Subcutaneous abdominal adipose tissue (tissue), 5 donors: ENCODE measurements around the gene MRPL32.

Experiments used
- H3K27ac ChIP-seq: one replicate; pipeline ENCODE4 v1.7.0; 2013; ENCODE audit warnings: low read depth, mild to moderate bottlenecking, inconsistent platforms, low read length, moderate library complexity
- H3K27me3 ChIP-seq, 5 donors: one replicate each; pipeline ENCODE4 v1.7.0; 2013; ENCODE audit warnings: low read length in 5 of 5, inconsistent platforms in 1 of 5; ENCODE audit not compliant: control insufficient read depth in 5 of 5, insufficient read depth in 4 of 5
- H3K36me3 ChIP-seq, 5 donors: one replicate each; pipeline ENCODE4 v1.7.0; 2013; ENCODE audit warnings: low read length in 5 of 5; ENCODE audit not compliant: control insufficient read depth in 5 of 5, insufficient read depth in 5 of 5
- H3K4me1 ChIP-seq, 5 donors: one replicate each; pipeline ENCODE4 v1.7.0; 2013; ENCODE audit warnings: low read length in 5 of 5, mild to moderate bottlenecking in 3 of 5, moderate library complexity in 1 of 5; ENCODE audit not compliant: control insufficient read depth in 5 of 5, insufficient read depth in 5 of 5
- H3K4me3 ChIP-seq, 5 donors: one replicate each; pipeline ENCODE4 v1.7.0; 2013; ENCODE audit warnings: low read length in 5 of 5, low read depth in 1 of 5
- H3K9ac ChIP-seq, 5 donors: one replicate each; pipeline ENCODE4 v1.7.0; 2013; ENCODE audit warnings: low read length in 5 of 5, mild to moderate bottlenecking in 4 of 5, moderate library complexity in 3 of 5
- H3K9me3 ChIP-seq, 5 donors: one replicate each; pipeline ENCODE4 v1.7.0; 2013; ENCODE audit warnings: low read length in 5 of 5; ENCODE audit not compliant: control insufficient read depth in 5 of 5
- donor health status: healthy.
- donor health status: healthy.
- donor health status: healthy.
- donor health status: healthy.
- donor health status: healthy.

The MRPL32 gene

DNA sequence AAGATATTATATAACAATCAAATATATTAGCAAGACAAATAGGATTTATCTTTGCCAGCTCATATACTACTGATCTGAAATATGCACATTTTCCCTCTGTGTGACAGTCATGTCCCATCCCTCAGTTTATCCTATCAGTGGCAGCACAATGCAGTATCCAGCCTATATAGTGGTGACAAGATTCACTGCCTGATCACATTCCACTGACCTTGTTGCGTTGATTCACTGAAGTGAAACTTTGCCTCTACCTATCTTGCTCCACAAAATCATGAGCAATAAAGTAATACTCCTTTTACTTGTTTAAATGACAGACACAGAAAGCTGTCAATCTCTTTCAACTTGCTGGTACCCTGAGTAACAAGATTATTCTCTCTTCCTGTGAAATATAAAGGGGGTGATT lies 6.5 kb upstream of the MRPL32 start:
- no peaks in the 10 kb centered on the region for H3K9me3 ChIP-seq
- no peaks in the 10 kb centered on the region for H3K27me3 ChIP-seq
- no peak overlapping the region for H3K27ac ChIP-seq
- peaks cover 0 to 26% (median 21%) of the 10 kb centered on the region in 5 donors for H3K4me1 ChIP-seq
- H3K4me3 ChIP-seq = no peak overlapping the region
- H3K9ac ChIP-seq = peak overlapping the region in 1 of 5 donors; percentile 32
- peaks cover 45 to 56% (median 49%) of the 10 kb centered on the region in 5 donors for H3K36me3 ChIP-seq

DNA sequence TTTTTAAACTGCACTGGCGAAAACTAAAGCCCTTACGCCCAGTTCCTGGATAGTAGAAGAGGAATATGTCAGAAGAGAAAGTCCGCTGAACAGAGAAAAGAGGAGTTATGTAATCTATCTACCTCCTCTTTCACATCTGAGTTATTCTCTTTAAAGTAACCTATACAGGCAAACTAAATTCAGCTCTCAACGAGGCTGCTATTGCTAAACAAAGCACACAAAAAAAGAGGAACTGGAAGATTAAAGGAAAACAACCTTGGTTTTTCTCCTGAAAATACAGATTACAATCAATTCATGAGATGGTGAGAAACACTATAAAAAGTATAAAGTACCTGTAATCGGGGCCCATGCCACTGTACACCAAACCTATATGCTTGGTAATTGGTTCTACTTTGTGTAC lies 6.0 kb upstream of the MRPL32 start:
- Histone ChIP-seq H3K27me3 (no peaks in the 10 kb centered on the region), H3K36me3 (peaks cover 40 to 51% (median 43%) of the 10 kb centered on the region in 5 donors), H3K9me3 (no peaks in the 10 kb centered on the region), H3K4me1 (peaks cover 0 to 31% (median 27%) of the 10 kb centered on the region in 5 donors), H3K4me3 (no peak overlapping the region), H3K27ac (no peak overlapping the region), H3K9ac (no peak overlapping the region)

DNA sequence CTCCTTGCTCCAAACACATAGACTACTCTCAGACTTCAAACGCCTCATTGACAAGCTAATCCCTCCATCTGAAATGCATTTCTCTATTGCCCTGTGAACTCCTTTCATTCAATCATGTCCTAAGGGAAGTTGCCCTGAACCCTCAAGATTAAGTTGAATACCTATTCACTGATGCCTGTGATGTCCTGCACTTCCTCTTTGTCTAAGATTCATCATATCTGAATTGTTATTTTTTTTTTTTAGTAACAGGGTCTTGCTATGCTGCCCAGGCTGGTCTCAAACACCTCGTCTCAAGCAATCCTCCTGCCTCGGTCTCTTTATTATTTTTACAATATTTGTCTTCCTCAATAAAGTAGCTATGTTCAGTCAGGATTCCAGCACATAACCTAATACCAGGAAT lies 3.4 kb upstream of the MRPL32 start:
- H3K27ac ChIP-seq = no peak overlapping the region
- H3K4me1 ChIP-seq = peaks cover 5 to 46% (median 39%) of the 10 kb centered on the region in 5 donors
- H3K9ac ChIP-seq = no peak overlapping the region
- no peaks in the 10 kb centered on the region for H3K27me3 ChIP-seq
- no peaks in the 10 kb centered on the region for H3K9me3 ChIP-seq
- H3K4me3 ChIP-seq = no peak overlapping the region
- peaks cover 23 to 28% (median 26%) of the 10 kb centered on the region in 5 donors for H3K36me3 ChIP-seq

DNA sequence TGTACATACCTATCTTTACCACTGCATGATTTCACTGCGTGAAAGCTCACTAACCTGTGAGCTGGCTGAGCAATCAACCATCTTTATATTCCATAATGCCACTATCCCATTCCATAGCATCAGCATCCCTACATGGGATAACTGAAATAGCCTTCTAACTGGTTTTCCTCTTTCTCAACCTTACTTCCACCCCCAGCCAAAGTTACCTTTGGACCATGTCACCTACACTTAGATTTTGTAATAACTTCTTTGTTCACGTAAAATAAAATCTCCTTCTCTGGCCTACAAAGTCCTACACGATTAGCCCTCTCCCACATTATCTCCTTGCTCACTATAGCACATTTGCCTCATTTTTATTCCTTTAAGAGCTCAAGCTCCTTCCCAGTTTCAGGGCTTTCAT lies 2.7 kb upstream of the MRPL32 start:
- peaks cover 5 to 49% (median 45%) of the 10 kb centered on the region in 5 donors for H3K4me1 ChIP-seq
- peak overlapping the region in 1 of 5 donors; percentile 63 for H3K9ac ChIP-seq

DNA sequence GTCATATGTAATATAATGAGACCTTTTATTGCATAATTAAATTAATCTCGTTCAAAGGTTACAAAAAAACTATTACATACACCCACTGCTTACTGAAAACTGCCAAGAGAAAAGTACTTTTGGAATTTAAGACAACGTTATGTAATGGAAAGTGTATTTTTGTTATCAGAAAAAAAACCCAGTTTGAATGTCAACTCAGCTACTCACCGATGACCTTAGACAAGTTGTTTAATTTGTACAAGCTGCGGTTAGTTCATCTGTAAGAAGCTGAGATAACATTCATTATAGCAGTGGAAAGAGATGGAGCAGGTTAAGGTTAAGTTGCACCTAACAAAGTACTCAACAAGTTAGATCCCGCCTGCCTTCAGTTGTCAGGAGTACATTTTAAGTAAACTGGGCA lies 1.3 kb upstream of the MRPL32 start:
- Histone ChIP-seq H3K4me3 (peak overlapping the region; percentile 90 to 98 (median 97)), H3K9ac (peak overlapping the region in 4 of 5 donors; percentile 93 to 97 (median 94)), H3K27ac (peak overlapping the region; percentile 97), H3K4me1 (peaks cover 5 to 48% (median 41%) of the 10 kb centered on the region in 5 donors), H3K9me3 (no peaks in the 10 kb centered on the region), H3K36me3 (peaks cover 17 to 23% (median 20%) of the 10 kb centered on the region in 5 donors), H3K27me3 (no peaks in the 10 kb centered on the region)

More for the DNA sequence above, 2.7 kb upstream of the MRPL32 start:
- Histone ChIP-seq H3K36me3 (peaks cover 21 to 26% (median 23%) of the 10 kb centered on the region in 5 donors), H3K9me3 (no peaks in the 10 kb centered on the region), H3K4me3 (no peak overlapping the region), H3K27me3 (no peaks in the 10 kb centered on the region), H3K27ac (peak overlapping the region; percentile 13)

DNA sequence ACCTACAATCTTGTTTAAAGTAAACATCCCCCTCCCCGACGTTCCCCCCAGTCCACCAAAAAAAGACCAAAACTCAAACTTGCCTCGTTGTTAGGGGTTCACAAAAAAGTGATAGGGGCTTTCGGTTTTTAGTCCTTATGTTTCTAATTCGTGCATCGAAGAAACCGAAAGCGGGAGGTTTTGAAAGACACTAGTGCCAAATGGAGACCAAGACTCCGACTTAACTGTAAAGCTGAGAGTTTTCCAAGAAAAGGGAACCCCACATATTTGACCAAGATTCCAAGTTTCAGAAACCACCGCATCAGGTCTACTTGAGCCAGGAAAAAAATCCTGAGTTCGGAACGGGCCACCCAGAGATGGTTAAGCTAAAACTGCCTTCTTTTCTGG lies 736 bp upstream of the MRPL32 start:
- Histone ChIP-seq H3K27ac (peak overlapping the region; percentile 97), H3K36me3 (peaks cover 16 to 22% (median 19%) of the 10 kb centered on the region in 5 donors), H3K9me3 (no peaks in the 10 kb centered on the region), H3K4me1 (peaks cover 5 to 48% (median 41%) of the 10 kb centered on the region in 5 donors), H3K9ac (peak overlapping the region; percentile 93 to 97 (median 94)), H3K4me3 (peak overlapping the region; percentile 90 to 98 (median 97)), H3K27me3 (no peaks in the 10 kb centered on the region)

DNA sequence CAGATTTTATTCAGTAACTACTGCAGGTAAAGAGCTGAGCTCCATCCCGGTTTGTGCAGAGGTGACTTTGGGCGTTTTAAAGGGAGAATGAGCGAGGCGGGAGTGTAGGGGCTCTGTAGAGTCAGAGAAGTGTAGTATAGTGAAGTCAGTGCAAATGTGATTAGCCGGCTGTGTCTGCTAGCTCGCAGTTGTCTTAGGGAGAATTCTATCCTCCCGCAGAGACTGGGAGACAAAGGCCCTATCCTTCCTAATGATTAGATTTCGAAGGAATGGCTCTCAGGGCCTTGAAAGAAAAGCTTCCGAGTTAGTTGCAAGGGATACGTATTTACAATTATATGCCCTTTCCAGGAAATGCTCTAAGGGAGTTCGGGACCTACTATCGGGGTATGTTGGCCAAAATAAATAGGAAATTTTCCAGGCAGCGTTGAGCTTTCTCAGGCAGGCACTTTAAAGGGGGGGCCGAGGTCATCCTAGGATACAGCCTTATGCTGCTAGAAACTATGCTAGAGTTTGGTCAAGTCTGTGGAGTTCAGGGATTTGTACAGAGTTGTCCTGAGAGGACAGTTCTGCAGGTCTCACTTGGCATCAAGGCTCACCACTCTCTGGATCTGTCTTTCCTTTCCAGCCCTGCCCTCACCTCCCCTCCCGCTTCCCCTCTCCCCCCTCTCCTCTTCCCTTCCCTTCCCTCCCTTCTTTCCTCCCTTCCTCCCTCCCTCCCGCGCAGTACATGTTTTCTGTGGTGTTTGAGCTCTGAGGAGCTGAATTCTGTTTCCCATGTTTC lies 825 bp downstream of the MRPL32 start:
- Histone ChIP-seq H3K9me3 (no peaks in the 10 kb centered on the region), H3K4me3 (peak overlapping the region; percentile 90 to 98 (median 97)), H3K36me3 (peaks cover 19 to 32% (median 26%) of the 10 kb centered on the region in 5 donors), H3K27me3 (no peaks in the 10 kb centered on the region), H3K27ac (peak overlapping the region; percentile 97), H3K9ac (peak overlapping the region; percentile 85 to 97 (median 93)), H3K4me1 (peaks cover 5 to 46% (median 41%) of the 10 kb centered on the region in 5 donors)

DNA sequence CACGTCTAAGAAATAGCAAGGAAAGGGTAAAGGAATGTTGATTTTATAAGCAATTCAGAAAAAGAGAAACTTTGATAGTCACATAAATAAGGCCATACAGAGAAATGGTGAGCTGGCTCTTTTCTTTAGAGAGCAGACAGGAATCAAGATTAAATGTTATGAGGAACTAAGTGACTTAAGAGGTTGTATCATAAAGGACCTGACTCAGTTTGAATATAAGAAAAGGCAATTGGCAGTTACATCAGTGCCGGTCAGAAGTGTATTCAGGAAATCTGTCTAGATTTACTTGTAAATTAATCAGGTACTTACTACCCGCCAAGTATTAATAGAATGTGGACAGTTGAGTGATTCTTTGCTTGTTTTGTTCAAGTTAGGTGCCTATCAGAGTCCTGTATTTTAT lies 2.1 kb downstream of the MRPL32 start:
- Histone ChIP-seq H3K4me3 (no peak overlapping the region), H3K9ac (no peak overlapping the region), H3K27me3 (no peaks in the 10 kb centered on the region), H3K9me3 (no peaks in the 10 kb centered on the region), H3K36me3 (peaks cover 30 to 40% (median 36%) of the 10 kb centered on the region in 5 donors), H3K4me1 (peaks cover 5 to 39% (median 35%) of the 10 kb centered on the region in 5 donors), H3K27ac (no peak overlapping the region)

DNA sequence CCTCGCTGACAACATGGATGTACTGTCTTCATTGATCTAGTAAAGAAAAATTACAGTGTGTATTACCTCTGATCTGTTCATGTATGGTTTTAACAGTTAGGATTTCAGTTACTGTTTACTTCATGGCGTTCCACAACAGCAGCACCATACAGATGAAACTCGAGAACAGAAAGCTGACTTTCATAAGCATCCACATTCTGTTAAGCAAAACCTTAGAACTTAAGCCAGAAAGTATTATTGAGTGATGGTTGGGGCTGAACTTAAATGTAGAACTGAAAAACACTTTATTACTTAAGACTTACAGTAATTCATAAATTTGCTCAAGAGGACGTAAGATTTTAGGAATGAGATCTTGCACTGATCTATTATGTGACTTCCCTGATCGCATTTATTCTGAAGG lies 3.7 kb downstream of the MRPL32 start:
- no peaks in the 10 kb centered on the region for H3K27me3 ChIP-seq
- H3K9ac ChIP-seq = no peak overlapping the region
- H3K36me3 ChIP-seq = peaks cover 39 to 49% (median 42%) of the 10 kb centered on the region in 5 donors
- H3K4me1 ChIP-seq = peaks cover 5 to 24% (median 20%) of the 10 kb centered on the region in 5 donors
- no peak overlapping the region for H3K27ac ChIP-seq
- no peaks in the 10 kb centered on the region for H3K9me3 ChIP-seq
- H3K4me3 ChIP-seq = no peak overlapping the region

DNA sequence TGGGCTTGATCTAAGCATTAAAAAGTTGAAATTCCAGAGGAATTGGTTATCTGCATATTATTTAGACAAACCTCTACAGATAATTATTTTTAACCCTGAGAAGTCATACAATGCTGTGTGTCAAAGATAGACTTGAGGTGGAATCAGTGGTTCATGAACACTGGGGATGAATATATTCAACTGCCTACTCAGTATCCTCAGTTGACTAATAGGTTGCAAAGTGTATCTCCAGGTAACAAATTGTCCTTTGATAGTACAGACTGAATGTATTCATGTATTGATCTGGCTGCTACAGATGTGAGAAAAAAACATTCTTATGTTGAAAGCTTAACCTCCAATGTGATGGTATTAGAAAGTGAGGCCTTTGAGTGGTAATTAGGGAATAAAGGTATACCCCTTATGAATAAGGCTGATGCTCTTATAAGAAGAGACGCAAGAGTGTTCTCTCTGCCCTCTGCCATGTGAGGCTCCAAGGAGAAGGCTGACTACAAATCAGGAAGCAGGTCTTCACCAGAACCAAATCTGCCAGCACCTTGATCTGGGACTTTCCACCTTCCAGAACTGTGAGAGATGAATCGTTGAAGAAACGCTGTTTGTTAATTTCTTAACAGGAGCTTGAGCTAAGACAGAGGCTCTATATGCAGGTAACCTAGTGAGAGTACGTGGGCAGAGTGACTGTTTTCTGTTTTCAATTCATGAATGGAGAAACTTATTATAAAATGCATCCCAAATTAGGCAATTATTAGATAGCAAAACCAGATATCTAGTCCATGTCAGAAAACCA lies 7.5 kb downstream of the MRPL32 start:
- Histone ChIP-seq H3K4me1 (no peaks in the 10 kb centered on the region), H3K27me3 (no peaks in the 10 kb centered on the region), H3K9ac (no peak overlapping the region), H3K4me3 (no peak overlapping the region), H3K9me3 (no peaks in the 10 kb centered on the region), H3K27ac (no peak overlapping the region), H3K36me3 (peaks cover 39 to 49% (median 42%) of the 10 kb centered on the region in 5 donors)
